Gastrocnemius medialis (tissue), 4 donors: ENCODE results near the gene HIPK2. TPM values are rescaled to one million over a fixed set of nuclear protein-coding genes. Genes with fewer than 3 reads are reported as not detected.

Experiments
- ATAC-seq, 2 donors: fragments of 150-250 bp; one replicate each; pipeline ENCODE4 v1.9.1; 2016
- DNase-seq, 2 donors: peaks; one replicate each; pipeline ENCODE4 v3.0.0-alpha.2; 2019
- H3K27ac ChIP-seq, 4 donors: fragments of 200-600 bp; sonication (generic); 1 replicate in 1 of 4; 2 replicates in 3 of 4; pipeline ENCODE4 v1.5.1; 2016 to 2018; ENCODE audit warnings: mild to moderate bottlenecking in 2 of 4, moderate library complexity in 1 of 4
- H3K27me3 ChIP-seq, 3 donors: fragments of 200-600 bp; sonication (generic) in 2 of 3; 1 replicate in 1 of 3; 2 replicates in 2 of 3; pipeline versions ENCODE4 v1.5.1 to v1.6.0; 2016 to 2019; ENCODE audit warnings: mild to moderate bottlenecking in 1 of 3, moderate library complexity in 1 of 3
- H3K36me3 ChIP-seq, 2 donors: fragments of 200-600 bp; sonication (generic) in 1 of 2; one replicate each; pipeline ENCODE4 v1.5.1; 2017 to 2018
- H3K4me1 ChIP-seq, 2 donors: fragments of 200-600 bp; sonication (generic) in 1 of 2; one replicate each; pipeline ENCODE4 v1.5.1; 2016 to 2017; ENCODE audit warnings: mild to moderate bottlenecking in 2 of 2
- H3K4me3 ChIP-seq, 4 donors: fragments of 200-600 bp; sonication (generic) in 3 of 4; 1 replicate in 1 of 4; 2 replicates in 3 of 4; pipeline ENCODE4 v1.5.1; 2016 to 2019; ENCODE audit warnings: mild to moderate bottlenecking in 2 of 4
- H3K9me3 ChIP-seq, 3 donors: fragments of 200-600 bp; sonication (generic) in 2 of 3; 1 replicate in 1 of 3; 2 replicates in 2 of 3; pipeline ENCODE4 v1.5.1; 2016 to 2019
- CTCF ChIP-seq, 5 experiments: fragments of 450-650 bp in 3 of 5; fragments of 200-600 bp in 2 of 5; sonication (generic) in 2 of 5; IDR thresholded peaks in 4 of 5; conservative IDR thresholded peaks in 1 of 5; 1 replicate in 4 of 5; 2 replicates in 1 of 5; pipeline ENCODE4 v1.5.1; 2016 to 2019; ENCODE audit warnings: antibody characterized with exemption in 5 of 5, mild to moderate bottlenecking in 3 of 5, moderate library complexity in 3 of 5
- POLR2A ChIP-seq, 2 donors: fragments of 450-650 bp; IDR thresholded peaks; one replicate each; pipeline ENCODE4 v1.6.1; 2017; ENCODE audit warnings: antibody characterized with exemption in 2 of 2, mild to moderate bottlenecking in 2 of 2, moderate library complexity in 2 of 2
- in situ Hi-C, 4 donors: fragments of 200-750 bp; cut with MboI; loops; one replicate each; pipeline versions ENCODE4 v1.15.0 to v1.8.0; 2017; ENCODE audit warnings: low sequenced_read_pairs in 4 of 4
- intact Hi-C: fragments of 100-400 bp; cut with DNase I; formaldehyde crosslinking; loops from one replicate; pipeline ENCODE4 v1.15.1; 2023; ENCODE audit warnings: low total_unique reads
- total RNA-seq, 4 donors: library from RNA; depleted of rRNA; stranded (reverse); fragments of >200 nt; gene quantifications; one replicate each; pipeline versions ENCODE4 v1.1.0 to v1.2.3, GENCODE V29; 2016

Gene HIPK2
- total RNA-seq, 4 donors from 2014 or later, result 30.5 to 77.4 (median 58.9) TPM

- intact Hi-C loops (no loop called here), in situ Hi-C loops (loop anchor here in 1 of 4 donors (25.0 kb wide), 1 partner anchor 508 kb away; the partner anchor contains the start of gene UBN2)
- Histone ChIP-seq H3K4me1 (peaks cover 84 to 96% of the 10 kb centered on the region in 2 donors), H3K36me3 (no peaks in the 10 kb centered on the region), H3K4me3 (no peak overlapping the region), H3K9me3 (no peaks in the 10 kb centered on the region), H3K27ac (peak overlapping the region; percentile 91 to 93 (median 92)), H3K27me3 (no peaks in the 10 kb centered on the region)
- ATAC-seq (no peak), DNase-seq (no peak)
- TF ChIP-seq CTCF (IDR thresholded peaks at IDR 0.05 in 4 of 5, conservative IDR thresholded peaks at IDR 0.05 in 1 of 5), result no peak
- no peak for TF ChIP-seq POLR2A (IDR thresholded peaks at IDR 0.05)
These were observed 32.8 kb downstream of the HIPK2 start for GRCh38 chr7:139744768-139745677.

DNA sequence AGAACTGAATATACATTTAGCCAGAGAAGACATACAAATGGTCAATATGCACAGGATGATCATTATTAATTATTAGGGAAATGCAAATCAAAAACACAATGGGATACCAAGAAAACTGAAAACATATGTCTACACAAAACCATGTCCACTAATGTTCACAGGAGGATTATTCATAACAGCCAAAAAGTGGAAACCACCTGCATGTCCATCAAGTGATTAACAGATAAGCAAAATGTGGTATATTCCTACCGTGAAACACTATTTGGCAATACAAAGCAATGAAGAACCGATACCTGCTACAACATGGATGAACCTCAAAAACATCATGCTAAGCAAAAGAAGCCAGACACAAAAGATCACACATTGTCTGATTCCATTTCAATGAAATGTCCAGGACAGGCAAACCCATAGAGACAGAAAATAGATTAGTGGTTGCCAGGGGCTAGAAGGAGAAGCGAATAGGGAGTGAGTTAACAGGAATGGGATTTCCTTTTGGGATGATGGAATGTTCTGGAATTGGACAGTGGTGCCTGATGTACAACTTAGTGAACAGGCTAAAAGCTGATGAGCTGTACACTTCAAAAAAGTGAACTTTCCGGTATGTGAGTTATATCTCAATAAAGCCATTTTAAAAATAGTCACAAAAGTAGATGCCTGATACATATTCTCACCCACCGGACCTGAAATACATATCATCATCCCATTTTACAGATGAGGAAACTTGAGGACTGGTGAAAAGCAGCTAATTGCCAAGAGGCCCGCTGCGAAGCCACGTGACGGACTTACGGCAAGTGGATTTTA lies 33.6 kb downstream of the HIPK2 start:
- Histone ChIP-seq H3K4me1 (peaks cover 86 to 97% of the 10 kb centered on the region in 2 donors), H3K27me3 (no peaks in the 10 kb centered on the region), H3K9me3 (no peaks in the 10 kb centered on the region), H3K4me3 (no peak overlapping the region), H3K27ac (peak overlapping the region; percentile 91 to 93 (median 92)), H3K36me3 (no peaks in the 10 kb centered on the region)
- DNase-seq (no peak), ATAC-seq (no peak)
- intact Hi-C loops (no loop called here), in situ Hi-C loops (loop anchor here in 1 of 4 donors (25.0 kb wide), 1 partner anchor 507 kb away; the partner anchor contains the start of gene UBN2)
- TF ChIP-seq POLR2A (IDR thresholded peaks at IDR 0.05), result no peak
- TF ChIP-seq CTCF (IDR thresholded peaks at IDR 0.05 in 4 of 5, conservative IDR thresholded peaks at IDR 0.05 in 1 of 5), result no peak

DNA sequence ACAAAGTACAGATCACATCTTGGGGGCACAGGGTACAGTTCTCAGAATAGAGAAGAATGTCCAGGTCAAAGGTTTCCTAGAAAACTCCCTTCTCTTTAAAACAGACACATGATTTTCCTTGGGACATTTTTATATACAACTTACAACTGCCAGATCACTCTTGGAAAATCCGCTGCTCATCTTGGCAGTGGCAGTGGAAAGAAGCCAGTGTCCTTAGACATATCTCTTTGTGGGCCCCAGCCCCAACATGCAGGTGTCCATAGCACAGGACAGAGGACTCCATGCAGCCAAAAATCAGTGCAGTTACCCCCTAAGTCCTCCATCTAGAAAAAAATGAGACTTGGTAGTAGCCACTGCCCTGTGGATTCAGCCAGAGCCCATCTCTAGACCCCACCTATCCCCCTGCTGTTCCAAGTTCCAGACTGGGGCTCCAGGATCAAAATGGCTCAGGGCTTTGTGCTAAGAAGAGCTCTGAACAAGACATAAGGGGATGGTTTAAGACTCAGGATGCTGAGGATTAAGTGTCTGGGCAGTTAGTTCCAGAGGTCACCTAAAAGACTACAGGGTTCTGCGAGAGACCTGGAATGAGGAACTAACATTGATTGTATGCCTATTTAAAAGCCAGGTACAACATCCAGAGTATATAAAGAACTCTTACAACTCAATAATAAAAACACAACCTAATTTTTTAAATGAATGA lies 34.4 kb downstream of the HIPK2 start:
- in situ Hi-C loops, result loop anchor here in 1 of 4 donors (25.0 kb wide), 1 partner anchor 506 kb away; the partner anchor contains the start of gene UBN2
- ATAC-seq, result no peak
- no peak for DNase-seq
- peak overlapping the region; percentile 91 to 93 (median 92) for H3K27ac ChIP-seq
- no peaks in the 10 kb centered on the region for H3K9me3 ChIP-seq
- no peak overlapping the region for H3K4me3 ChIP-seq
- intact Hi-C loops, result no loop called here
- no peaks in the 10 kb centered on the region for H3K27me3 ChIP-seq
- H3K4me1 ChIP-seq, result peaks cover 86 to 97% of the 10 kb centered on the region in 2 donors
- H3K36me3 ChIP-seq, result no peaks in the 10 kb centered on the region
- TF ChIP-seq POLR2A (IDR thresholded peaks at IDR 0.05), result no peak
- TF ChIP-seq CTCF (IDR thresholded peaks at IDR 0.05 in 4 of 5, conservative IDR thresholded peaks at IDR 0.05 in 1 of 5), result no peak

- no peak overlapping the region for H3K4me3 ChIP-seq
- peaks cover 89 to 97% of the 10 kb centered on the region in 2 donors for H3K4me1 ChIP-seq
- no peaks in the 10 kb centered on the region for H3K27me3 ChIP-seq
- ATAC-seq, result no peak
- H3K9me3 ChIP-seq, result no peaks in the 10 kb centered on the region
- in situ Hi-C loops (loop anchor here in 1 of 4 donors (25.0 kb wide), 1 partner anchor 505 kb away; the partner anchor contains the start of gene UBN2), intact Hi-C loops (no loop called here)
- H3K36me3 ChIP-seq, result no peaks in the 10 kb centered on the region
- H3K27ac ChIP-seq, result peak overlapping the region; percentile 91 to 93 (median 92)
- no peak for DNase-seq
- no peak for TF ChIP-seq CTCF (IDR thresholded peaks at IDR 0.05 in 4 of 5, conservative IDR thresholded peaks at IDR 0.05 in 1 of 5)
- no peak for TF ChIP-seq POLR2A (IDR thresholded peaks at IDR 0.05)
These were observed 35.9 kb downstream of the HIPK2 start for GRCh38 chr7:139741789-139742344.
